ENCODE data around the gene FOXE3. TPM values are rescaled to one million over a fixed set of nuclear protein-coding genes. Genes with fewer than 3 reads are reported as not detected.

Gene FOXE3
- total and polyA plus RNA-seq, 9 of the 15 experiments (the other 6 are each of a cell fraction or from before 2014, with no cell fraction given) = not detected

GRCh38 chr1:47424336-47424982 lies 8.4 kb downstream of the FOXE3 start (continued):
- no peak for TF ChIP-seq ZNF785 (CRISPR knock-in tag; IDR thresholded peaks at IDR 0.05)
- no peak for TF ChIP-seq MEIS2 (IDR thresholded peaks at IDR 0.05; ENCODE audit: partially characterized antibody)
- TF ChIP-seq FOSL1 (tag; conservative IDR thresholded peaks at IDR 0.05) = no peak
- TF ChIP-seq CLOCK (CRISPR knock-in tag; IDR thresholded peaks at IDR 0.05; ENCODE audit: borderline replicate concordance) = no peak
- TF ChIP-seq PRMT5 (CRISPR knock-in tag; IDR thresholded peaks at IDR 0.05) = no peak
- no peak for TF ChIP-seq ZNF212 (CRISPR knock-in tag; IDR thresholded peaks at IDR 0.05)
- no peak for TF ChIP-seq ZNF512 (tag; IDR thresholded peaks at IDR 0.05)
- TF ChIP-seq PATZ1 (CRISPR knock-in tag; IDR thresholded peaks at IDR 0.05; ENCODE audit: borderline replicate concordance) = no peak
- no peak for TF ChIP-seq MITF (IDR thresholded peaks at IDR 0.05)
- no peak for TF ChIP-seq NR1H2 (CRISPR knock-in tag; IDR thresholded peaks at IDR 0.05)
- no peak for TF ChIP-seq GABPA (tag; conservative IDR thresholded peaks at IDR 0.05; ENCODE audit: low read depth)
- TF ChIP-seq DPF2 (IDR thresholded peaks at IDR 0.05) = peak; percentile 37; the same call in 1 of the 2 replicates
- no peak for TF ChIP-seq CBFA2T3 (IDR thresholded peaks at IDR 0.05)
- no peak for TF ChIP-seq HOXB6 (CRISPR knock-in tag; IDR thresholded peaks at IDR 0.05; ENCODE audit: borderline replicate concordance)
- TF ChIP-seq ZNF668 (CRISPR knock-in tag; IDR thresholded peaks at IDR 0.05) = no peak
- no peak for TF ChIP-seq CXXC5 (CRISPR knock-in tag; IDR thresholded peaks at IDR 0.05)
- no peak for TF ChIP-seq NR2C2 (CRISPR knock-in tag; IDR thresholded peaks at IDR 0.05)
- TF ChIP-seq NR2C2 (tag; IDR thresholded peaks at IDR 0.05) = no peak

All from K562 (cell line).